ENCODE measurements around the gene LARP1B. TPM values are rescaled to one million over a fixed set of nuclear protein-coding genes. Genes with fewer than 3 reads are reported as not detected.

LARP1B gene
- total RNA-seq: 19.4 TPM

DNA sequence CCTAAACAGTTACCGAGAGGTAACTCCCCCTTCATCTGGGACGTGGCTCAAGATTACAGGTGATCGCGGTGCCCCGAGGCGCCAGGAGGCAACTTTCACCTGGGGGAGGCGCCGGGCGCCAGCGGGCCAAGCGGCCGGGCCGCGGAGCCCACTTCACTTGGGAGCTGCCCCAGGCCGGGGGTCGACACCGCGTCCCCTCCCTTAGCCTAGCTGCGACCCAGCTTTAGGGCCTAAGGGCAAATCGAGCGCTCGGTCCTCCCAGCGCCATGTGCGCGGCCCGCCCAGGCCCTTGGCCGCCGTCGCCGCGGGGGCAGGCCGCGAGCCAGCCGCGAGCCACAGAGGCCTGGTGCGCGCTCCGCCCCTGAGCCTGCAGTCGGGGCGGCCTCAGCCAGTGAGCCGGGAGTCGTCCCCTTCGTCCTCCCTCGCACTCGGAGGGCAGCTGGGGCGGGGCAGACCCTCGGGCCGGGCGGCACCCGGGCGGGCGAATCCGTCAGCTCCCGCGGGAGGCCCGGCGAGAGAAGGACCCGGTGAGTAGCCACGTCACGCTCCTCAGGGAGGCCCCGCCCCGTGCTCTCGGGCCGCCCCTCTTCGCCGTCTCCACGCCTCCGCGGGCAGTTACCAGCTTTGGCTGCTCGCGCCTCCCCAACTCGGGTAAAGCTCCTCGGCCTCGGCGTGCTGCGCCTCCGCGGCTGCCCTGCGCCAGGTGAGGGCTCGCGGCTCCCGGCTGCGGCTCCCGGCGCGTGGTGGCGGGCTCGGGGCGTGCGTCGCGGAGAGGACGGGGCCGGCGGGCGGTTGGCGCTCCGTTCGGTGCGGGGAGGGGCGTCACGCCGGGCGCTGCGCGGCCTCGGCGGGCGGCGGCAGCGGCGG is at the start of gene LARP1B:
Gene LARP1B (plus strand): TSS at position 614 of the 867 bp plus-strand sequence. CDS start 13,640 bp downstream, outside the sequence.
- peak in 1 of 2 donors; percentile 95 for DNase-seq (ENCODE audit: extremely low spot score in 2 of 2)
- H3K9me3 ChIP-seq: no peaks in the 10 kb centered on the region
- TF ChIP-seq, protein P1, sequence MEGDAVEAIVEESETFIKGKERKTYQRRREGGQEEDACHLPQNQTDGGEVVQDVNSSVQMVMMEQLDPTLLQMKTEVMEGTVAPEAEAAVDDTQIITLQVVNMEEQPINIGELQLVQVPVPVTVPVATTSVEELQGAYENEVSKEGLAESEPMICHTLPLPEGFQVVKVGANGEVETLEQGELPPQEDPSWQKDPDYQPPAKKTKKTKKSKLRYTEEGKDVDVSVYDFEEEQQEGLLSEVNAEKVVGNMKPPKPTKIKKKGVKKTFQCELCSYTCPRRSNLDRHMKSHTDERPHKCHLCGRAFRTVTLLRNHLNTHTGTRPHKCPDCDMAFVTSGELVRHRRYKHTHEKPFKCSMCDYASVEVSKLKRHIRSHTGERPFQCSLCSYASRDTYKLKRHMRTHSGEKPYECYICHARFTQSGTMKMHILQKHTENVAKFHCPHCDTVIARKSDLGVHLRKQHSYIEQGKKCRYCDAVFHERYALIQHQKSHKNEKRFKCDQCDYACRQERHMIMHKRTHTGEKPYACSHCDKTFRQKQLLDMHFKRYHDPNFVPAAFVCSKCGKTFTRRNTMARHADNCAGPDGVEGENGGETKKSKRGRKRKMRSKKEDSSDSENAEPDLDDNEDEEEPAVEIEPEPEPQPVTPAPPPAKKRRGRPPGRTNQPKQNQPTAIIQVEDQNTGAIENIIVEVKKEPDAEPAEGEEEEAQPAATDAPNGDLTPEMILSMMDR (IDR thresholded peaks at IDR 0.05): no peak
- TF ChIP-seq POLR2AphosphoS5 (IDR thresholded peaks at IDR 0.05; ENCODE audit: insufficient read depth in 1 of 2, low read depth in 1 of 2) (peak in 1 of 2 donors; percentile 84), POLR2A (IDR thresholded peaks at IDR 0.05) (peak in 1 of 2 donors; percentile 84)
- H3K27ac ChIP-seq: peak within 1 kb of the TSS; percentile 95
- H3K4me1 ChIP-seq: peaks cover 13% of the 10 kb centered on the region
- no peaks in the 10 kb centered on the region for H3K27me3 ChIP-seq
- H3K4me3 ChIP-seq: peak within 1 kb of the TSS; percentile 71 to 90
- no peaks in the 10 kb centered on the region for H3K36me3 ChIP-seq
- intact Hi-C loops (cut with DNase I): no loop called here

DNA sequence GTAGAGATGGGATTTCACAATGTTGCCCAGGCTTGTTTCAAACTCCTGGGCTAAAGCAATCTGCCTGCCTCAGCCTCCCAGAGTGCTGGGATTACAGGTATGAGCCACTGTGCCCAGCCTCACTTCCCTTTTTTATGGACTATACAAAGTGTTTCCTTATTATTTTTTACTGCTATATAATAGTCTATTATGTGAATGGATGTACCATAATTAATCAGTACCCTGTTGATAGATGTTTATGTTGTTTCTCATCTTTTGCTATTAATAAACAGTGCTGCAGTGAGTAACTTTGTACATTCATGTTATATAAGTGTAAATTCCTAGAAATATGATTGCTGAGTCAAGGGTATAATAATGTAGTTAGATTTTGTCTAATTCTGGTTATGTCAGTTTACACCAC is 35.8 kb upstream of the LARP1B start:
- H3K36me3 ChIP-seq: peaks cover 0 to 66% of the 10 kb centered on the region in 2 donors
- TF ChIP-seq POLR2AphosphoS5 (IDR thresholded peaks at IDR 0.05; ENCODE audit: insufficient read depth in 1 of 2, low read depth in 1 of 2): no peak
- TF ChIP-seq, protein P1 (IDR thresholded peaks at IDR 0.05): no peak
- no peak for TF ChIP-seq POLR2A (IDR thresholded peaks at IDR 0.05)
- no peaks in the 10 kb centered on the region for H3K27me3 ChIP-seq
- no peaks in the 10 kb centered on the region for H3K9me3 ChIP-seq
- no peaks in the 10 kb centered on the region for H3K4me1 ChIP-seq
- H3K4me3 ChIP-seq: no peak overlapping the region
- intact Hi-C loops (cut with DNase I): no loop called here
- DNase-seq (ENCODE audit: extremely low spot score in 2 of 2): no peak
- no peak overlapping the region for H3K27ac ChIP-seq

DNA sequence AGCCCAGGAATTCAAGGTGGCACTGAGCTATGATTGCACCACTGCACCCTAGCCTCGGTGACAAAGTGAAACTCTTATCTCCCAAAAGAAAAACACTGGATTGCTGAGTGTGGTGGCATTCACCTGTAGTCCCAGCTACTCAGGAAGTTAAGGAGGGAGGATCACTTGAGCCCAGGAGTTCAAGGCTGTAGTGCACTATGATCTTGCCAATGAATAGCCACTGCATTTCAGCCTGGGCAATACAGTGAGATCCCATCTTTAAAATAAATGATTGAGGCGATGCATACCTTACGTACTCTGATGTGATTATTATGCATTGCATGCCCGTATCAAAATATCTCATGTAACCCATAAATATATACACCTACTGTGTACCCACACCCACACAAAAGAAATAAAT is 31.2 kb upstream of the LARP1B start:
- Histone ChIP-seq H3K9me3 (no peaks in the 10 kb centered on the region), H3K4me3 (no peak overlapping the region), H3K4me1 (no peaks in the 10 kb centered on the region), H3K27ac (no peak overlapping the region), H3K36me3 (peaks cover 0 to 25% of the 10 kb centered on the region in 2 donors), H3K27me3 (no peaks in the 10 kb centered on the region)
- DNase-seq (ENCODE audit: extremely low spot score in 2 of 2): no peak
- intact Hi-C loops (cut with DNase I): no loop called here
- TF ChIP-seq POLR2AphosphoS5 (IDR thresholded peaks at IDR 0.05; ENCODE audit: insufficient read depth in 1 of 2, low read depth in 1 of 2) (no peak), POLR2A (IDR thresholded peaks at IDR 0.05) (no peak)
- TF ChIP-seq, protein P1 (IDR thresholded peaks at IDR 0.05): no peak

DNA sequence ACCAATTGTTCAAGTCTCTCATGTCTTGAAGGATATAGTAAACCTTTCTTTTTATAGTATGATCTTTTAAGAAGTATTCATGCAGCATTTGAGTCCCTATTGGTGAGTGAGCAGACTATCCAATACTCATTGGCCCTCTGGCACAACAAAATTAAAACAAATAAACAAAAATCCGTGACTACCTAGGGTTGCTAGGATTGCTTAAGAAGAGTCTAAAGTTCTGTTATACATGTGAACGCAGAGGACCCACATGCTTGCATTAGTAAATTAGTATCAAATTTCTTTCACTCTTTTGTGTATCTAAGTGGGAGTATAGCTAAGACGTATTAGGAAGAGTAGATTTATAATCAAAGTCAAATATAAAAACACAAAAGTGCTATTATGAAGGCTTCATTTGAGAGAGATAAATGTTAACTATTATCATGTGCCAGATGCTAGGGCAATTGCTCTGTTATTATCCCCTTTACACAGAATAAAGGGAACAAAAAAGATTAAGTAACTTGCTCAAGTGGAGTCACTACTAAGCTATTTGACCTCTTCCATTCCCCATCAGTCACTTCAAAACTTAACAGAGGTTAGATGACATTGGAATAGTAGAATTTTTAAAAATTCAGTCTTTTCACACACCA is 29.2 kb upstream of the LARP1B start:
- Histone ChIP-seq H3K4me3 (no peak overlapping the region), H3K36me3 (peaks cover 0 to 17% of the 10 kb centered on the region in 2 donors), H3K9me3 (no peaks in the 10 kb centered on the region), H3K27me3 (no peaks in the 10 kb centered on the region), H3K27ac (no peak overlapping the region), H3K4me1 (no peaks in the 10 kb centered on the region)
- intact Hi-C loops (cut with DNase I): no loop called here
- DNase-seq (ENCODE audit: extremely low spot score in 2 of 2): no peak
- TF ChIP-seq POLR2AphosphoS5 (IDR thresholded peaks at IDR 0.05; ENCODE audit: insufficient read depth in 1 of 2, low read depth in 1 of 2) (no peak), POLR2A (IDR thresholded peaks at IDR 0.05) (no peak)
- TF ChIP-seq, protein P1 (IDR thresholded peaks at IDR 0.05): no peak
